ENCODE results near the gene ELOVL5.
A peak's percentile ranks its signal among the peaks of the same experiment; 100 is the strongest.
"Not testable (repeated sequence)": the region's sequence is repeated elsewhere in the genome, so short reads cannot be mapped to it uniquely, and the experiment has no call there.

Gene ELOVL5

GRCh38 chr6:53305506-53306005 lies 43.2 kb downstream of the ELOVL5 start:
- DNase-seq (ENCODE audit: low read depth in 2 of 2) = not testable (repeated sequence)

DNA sequence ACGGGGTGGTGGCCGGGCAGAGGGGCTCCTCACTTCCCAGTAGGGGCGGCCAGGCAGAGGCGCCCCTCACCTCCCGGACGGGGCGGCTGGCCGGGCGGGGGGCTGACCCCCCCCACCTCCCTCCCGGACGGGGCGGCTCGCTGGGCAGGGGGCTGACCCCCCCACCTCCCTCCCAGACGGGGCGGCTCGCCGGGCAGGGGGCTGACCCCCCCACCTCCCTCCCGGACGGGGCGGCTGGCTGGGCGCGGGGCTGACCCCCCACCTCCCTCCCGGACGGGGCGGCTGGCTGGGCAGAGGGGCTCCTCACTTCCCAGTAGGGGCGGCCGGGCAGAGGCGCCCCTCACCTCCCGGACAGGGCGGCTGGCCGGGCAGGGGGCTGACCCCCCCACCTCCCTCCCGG lies 43.8 kb downstream of the ELOVL5 start:
- not testable (repeated sequence) for DNase-seq (ENCODE audit: low read depth in 2 of 2)

DNA sequence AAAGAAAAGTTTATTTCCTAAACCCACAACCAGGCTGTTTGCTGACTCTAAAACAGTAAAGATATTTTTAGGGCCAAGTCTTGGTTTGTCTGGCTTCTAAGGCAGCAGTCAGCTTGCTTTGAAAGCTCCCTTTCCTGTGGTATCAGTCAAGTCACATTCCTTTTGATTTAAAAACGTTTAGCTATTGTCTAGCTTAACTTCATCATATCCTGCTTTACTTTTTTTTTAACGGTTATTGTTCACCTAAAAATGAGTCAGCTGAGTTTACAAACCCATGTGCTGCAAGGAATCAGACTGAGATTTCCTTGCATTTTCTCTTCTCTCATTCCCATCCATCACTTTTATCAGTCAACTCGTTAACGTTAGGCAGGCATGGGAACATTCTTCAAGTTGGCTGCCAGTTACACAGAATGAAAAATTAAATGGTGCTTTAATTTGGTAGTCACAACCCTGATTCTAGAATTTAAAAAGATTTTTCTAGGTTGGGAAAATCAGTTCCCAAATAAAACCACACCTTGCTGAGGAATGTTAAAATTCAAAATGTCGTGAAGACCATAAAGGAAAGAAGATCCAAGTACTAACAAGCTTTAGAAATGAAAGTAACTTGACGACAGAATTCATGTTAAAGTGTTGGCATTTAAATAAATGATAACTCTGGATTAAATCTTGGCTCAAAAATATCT lies 45.9 kb downstream of the ELOVL5 start:
- peak; percentile 59 to 63 for DNase-seq (ENCODE audit: low read depth in 2 of 2)

- no peak for DNase-seq (ENCODE audit: low read depth in 2 of 2)
Observed at GRCh38 chr6:53301801-53302537, 46.8 kb downstream of the ELOVL5 start.

- no peak for DNase-seq (ENCODE audit: low read depth in 2 of 2)
Observed at GRCh38 chr6:53300656-53301551, 47.8 kb downstream of the ELOVL5 start.

DNA sequence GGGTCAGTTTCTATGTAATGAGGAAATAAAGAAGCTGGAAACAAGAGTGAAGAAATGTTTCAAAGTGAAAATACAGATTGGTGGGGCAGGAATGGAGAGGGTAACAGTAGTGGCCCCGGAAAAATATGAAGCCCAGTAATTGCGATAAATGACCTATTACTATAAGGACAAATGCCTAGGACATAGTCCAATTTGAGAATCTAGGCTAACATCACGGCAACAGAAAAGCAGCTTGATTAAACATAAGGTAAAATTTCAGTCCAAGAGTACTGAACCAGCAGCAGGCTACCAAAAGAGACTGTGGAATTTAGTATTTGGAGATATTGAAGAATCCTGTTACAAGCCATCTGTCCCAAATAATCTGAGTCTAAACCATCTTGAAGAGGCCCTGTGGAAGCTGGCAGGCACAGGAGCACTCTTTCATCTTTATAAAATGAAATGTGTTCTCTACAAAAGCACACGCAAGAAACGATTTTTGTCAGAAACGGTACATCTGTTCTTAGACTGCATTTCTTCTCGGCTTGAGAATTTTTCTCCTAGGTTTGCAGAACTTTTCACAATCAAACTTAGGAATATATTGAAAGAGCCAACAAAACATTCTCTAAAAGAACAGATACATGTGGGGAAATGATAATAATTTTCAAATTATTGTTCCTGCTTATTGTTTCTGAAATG lies 49.3 kb downstream of the ELOVL5 start:
- no peak for DNase-seq (ENCODE audit: low read depth in 2 of 2)

DNA sequence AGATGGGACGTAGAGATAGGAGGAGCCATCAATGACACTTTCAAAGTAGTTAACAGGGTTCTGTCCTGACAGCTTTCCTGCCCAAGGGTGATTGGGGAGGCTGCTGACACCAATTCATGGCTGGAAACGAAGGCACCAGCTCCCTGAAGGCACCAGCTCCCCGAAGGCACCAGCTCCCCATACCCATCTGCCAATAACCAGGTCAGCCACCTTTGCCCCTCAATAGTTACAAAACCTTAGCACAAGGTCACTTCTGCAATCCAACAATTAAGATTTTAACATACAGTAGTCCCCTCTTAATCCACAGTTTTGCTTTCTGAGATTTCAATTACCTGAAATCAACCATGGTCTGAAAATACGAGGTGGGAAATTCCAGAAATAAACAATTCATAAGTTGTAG lies 51.7 kb downstream of the ELOVL5 start:
- DNase-seq (ENCODE audit: low read depth in 2 of 2) = no peak

DNA sequence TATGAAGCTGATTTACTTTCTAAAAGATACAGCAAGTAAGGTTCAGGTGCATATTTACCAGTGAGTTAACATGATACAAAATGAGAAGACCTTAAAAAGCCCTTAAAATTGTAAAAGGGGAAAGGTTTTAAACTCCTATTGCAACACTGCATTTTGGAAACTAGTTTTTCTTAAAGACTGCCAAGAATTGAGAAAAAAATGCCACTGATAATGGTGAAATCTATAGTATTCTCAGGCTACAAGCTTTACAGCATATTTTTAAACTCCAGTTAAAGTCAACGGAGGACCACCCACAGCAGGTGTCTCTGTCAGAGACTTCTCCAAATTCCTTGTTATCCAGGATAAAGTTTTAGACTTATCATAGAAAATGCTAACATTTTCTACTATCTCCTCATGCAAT lies 53.6 kb downstream of the ELOVL5 start:
- no peak for DNase-seq (ENCODE audit: low read depth in 2 of 2)

DNA sequence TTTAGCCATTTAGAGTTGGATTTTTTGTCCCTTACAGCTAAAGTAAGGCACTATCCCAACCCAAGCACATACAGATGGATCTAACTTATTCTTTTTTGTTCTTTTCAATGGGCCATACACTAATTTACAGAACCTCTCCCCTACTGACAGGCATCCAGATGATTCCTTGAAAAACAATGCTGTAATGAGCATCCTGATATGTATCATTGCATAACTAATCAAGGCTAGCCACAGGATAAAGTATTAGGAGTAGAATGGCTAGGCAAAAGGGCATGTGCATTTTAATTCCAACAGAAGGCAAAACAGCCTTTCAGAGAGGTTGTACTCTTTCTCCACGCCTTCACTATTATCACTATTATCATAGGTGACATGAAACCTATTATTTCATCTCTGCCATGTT lies 54.1 kb downstream of the ELOVL5 start:
- no peak for DNase-seq (ENCODE audit: low read depth in 2 of 2)

GRCh38 chr6:53294095-53294494 lies 54.7 kb downstream of the ELOVL5 start:
- no peak for DNase-seq (ENCODE audit: low read depth in 2 of 2)

DNA sequence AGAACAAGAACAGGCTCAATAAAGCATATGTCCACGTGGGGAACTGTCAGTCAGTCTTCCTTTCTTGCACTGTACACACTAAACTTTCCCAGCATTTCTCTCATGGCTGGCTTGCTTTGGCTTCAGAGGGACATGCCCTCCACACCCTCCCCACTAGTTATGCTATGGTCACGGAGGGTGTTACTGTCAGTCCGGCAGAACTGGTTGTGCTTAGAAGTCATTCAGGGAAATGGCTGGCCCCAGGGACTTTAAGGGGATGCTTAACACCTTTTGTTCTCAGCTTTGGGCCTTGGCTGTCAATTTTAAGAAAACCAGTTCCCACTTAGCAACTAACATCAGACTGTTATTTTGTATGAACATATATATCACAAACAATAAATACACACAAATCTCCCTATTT lies 55.1 kb downstream of the ELOVL5 start:
- no peak for DNase-seq (ENCODE audit: low read depth in 2 of 2)

DNA sequence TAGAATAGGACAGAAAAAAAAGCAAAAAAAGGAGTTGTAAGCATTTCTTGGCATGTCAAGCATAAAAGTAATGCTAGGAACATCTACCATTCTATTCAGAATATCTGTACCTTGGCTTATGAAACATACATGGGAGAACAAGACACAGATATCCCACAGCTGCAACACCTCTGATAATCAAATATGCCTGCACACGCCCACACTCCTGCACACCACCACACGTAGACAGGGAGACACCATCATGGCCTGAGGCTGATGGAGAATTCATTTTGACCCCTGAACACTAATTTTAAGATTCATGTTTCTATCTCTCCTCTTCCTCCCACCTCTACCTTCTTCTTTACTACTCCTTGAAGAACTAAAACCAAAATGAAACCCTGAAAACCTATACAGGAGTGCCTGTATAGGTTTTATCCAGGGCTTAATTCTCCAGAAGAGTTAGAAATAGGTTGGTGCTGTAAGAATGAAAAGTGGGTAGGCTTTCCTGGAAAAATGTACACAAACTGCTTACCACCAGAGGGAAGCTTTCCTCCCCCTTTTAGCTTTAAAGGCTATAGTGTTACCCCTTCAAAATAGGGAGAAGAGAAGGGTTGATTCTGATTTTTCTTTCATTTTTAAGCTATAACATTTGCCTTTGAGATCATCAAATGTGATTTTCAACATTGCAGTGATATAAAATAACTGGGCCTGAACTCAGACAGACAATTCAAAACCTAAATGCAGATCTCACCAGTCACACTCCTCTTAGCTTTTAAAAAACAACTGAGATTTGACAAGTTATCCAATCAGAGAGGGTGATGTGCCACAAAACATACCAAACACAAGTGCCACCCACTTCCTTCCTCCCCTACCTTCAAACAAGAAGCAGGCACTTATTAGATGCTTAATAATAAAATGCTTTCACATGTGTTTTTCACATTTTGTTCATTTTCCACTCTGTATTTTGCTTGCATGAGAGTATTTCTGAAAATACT lies 57.9 kb downstream of the ELOVL5 start:
- DNase-seq (ENCODE audit: low read depth in 2 of 2) = no peak

GRCh38 chr6:53287336-53288225 lies 61.2 kb downstream of the ELOVL5 start:
- DNase-seq (ENCODE audit: low read depth in 2 of 2) = no peak

GRCh38 chr6:53284901-53285300 lies 63.8 kb downstream of the ELOVL5 start:
- DNase-seq (ENCODE audit: low read depth in 2 of 2) = no peak

GRCh38 chr6:53282741-53283140 lies 66.0 kb downstream of the ELOVL5 start:
- DNase-seq (ENCODE audit: low read depth in 2 of 2) = no peak

DNA sequence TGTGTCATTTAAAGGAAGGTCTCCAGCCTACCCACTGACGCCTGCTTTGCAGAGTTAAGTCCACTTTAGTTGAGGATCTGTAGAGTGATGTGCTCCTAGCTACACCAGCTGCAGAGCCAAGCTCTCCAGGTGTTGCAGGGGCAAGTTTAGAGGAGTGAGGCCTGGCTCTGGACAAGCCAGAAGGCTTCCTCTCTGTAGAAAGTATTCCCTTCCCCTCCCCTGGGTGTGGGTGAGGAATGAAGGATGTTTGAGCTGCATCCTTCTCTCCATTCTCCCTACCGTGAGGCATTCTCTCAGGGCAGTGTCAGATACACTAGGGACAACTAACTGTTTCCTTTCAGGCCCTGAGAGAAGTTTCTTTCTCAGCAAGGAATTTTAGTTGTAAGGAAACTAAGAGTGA lies 66.5 kb downstream of the ELOVL5 start:
- DNase-seq (ENCODE audit: low read depth in 2 of 2) = no peak

- DNase-seq (ENCODE audit: low read depth in 2 of 2) = no peak
Observed at GRCh38 chr6:53281518-53282215, 67.1 kb downstream of the ELOVL5 start.

- DNase-seq (ENCODE audit: low read depth in 2 of 2) = no peak
Observed at GRCh38 chr6:53280207-53280606, 68.5 kb downstream of the ELOVL5 start.

DNA sequence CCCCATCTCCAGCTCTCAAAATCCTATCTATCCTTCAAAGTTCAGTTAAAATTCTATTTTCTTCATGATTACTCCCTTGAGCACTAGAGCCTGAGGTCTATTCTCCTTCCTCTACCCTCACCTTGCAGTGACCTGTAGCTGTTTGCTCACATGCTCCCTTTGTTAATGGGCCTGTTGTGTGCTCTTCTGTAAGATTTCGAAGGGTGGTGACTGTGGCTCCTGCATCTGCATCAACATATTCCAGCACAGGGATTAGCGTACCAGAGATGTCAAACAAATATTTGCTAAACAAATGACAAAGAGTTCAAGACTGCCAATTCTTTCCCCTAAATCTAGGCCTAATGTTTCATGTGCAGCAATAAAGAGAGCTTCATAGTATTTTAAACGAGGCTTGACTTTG lies 69.5 kb downstream of the ELOVL5 start:
- no peak for DNase-seq (ENCODE audit: low read depth in 2 of 2)

Measured in fibroblast of skin of left quadriceps (primary cell).